Measurements from ENCODE around the gene SLC25A30. TPM values are rescaled to one million over a fixed set of nuclear protein-coding genes. Genes with fewer than 3 reads are reported as not detected.

Gene SLC25A30
- total and polyA plus RNA-seq, 2 of the 13 experiments (the other 11 are each of a cell fraction or from before 2014, with no cell fraction given), result 19.6 to 22.5 TPM

DNA sequence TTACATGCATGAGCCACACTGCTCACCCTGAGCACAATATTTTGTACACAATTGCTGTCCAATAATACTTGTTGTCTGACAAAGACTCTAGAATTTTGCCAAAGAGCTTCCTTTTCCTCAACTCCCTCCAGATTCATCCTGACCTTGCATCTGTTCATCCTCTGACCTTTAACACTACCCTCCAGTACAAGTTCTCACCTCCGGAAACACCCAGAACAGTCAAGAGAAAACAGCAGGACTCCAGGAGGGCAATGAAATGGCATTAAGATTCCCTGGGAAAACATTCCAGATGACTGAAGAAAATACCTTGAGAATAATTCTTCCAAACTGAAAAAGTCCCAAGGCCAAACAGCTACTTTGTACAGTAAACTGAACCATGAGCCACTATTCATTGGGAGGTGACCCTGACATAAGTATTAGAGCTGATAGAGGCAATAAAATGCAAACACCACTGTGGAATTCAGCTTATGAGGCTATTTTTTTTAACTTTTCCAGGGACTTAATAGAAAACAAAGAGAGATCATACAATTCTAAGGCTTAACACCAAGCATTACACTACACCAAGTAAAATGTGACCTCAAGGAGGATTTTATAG lies 30.9 kb upstream of the SLC25A30 start:
- Histone ChIP-seq H3K36me3 (replicated peaks in 1 of 2; ENCODE audit: control insufficient read depth in 1 of 2, insufficient read depth in 2 of 2, low read length in 2 of 2) (no peaks in the 10 kb centered on the region), H3K9me3 (ENCODE audit: low read length) (no peaks in the 10 kb centered on the region), H3K4me2 (ENCODE audit: low read depth, low read length) (peak overlapping the region; percentile 25; the same call in 1 of the 2 replicates), H4K20me1 (ENCODE audit: insufficient read depth, low read length) (no peaks in the 10 kb centered on the region), H3K4me1 (ENCODE audit: insufficient read depth, low read length) (peaks cover 96% of the 10 kb centered on the region), H3K27ac (ENCODE audit: extremely low read length, insufficient read depth, low read length) (peak overlapping the region; percentile 95), H3K4me3 (replicated peaks in 1 of 3; ENCODE audit: insufficient read depth in 1 of 3, low read depth in 2 of 3, low read length in 3 of 3) (no peak overlapping the region; a peak in 1 of 6 replicates), H3K27me3 (ENCODE audit: control insufficient read depth in 1 of 2, insufficient read depth in 2 of 2, low read length in 2 of 2) (no peaks in the 10 kb centered on the region), H3K79me2 (ENCODE audit: insufficient read depth, low read length) (no peaks in the 10 kb centered on the region), H3K9ac (ENCODE audit: insufficient read depth, low read depth, low read length) (peak overlapping the region; percentile 40), H2AFZ (ENCODE audit: low read length) (no peak overlapping the region)
- no TSS peak for BruUV-seq (replicated peaks)
- peak; percentile 61 for DNase-seq (ENCODE audit: low spot score)
- in situ Hi-C loops (cut with HindIII; ENCODE audit: extremely low pct_ligation_motif_present, low pct_unique_long_range_greater_than_20kb) (no loop called here), intact Hi-C loops (cut with micrococcal nuclease; ENCODE audit: unreplicated experiment) (no loop called here)
- POLR2A ChIA-PET, result interaction anchor here (1.0 to 1.6 kb wide), 6 partner anchors 14 to 35 kb away, joined by 3 to 8 read pairs (median 4); partner anchors contain the start of gene COG3
- ATAC-seq, result no peak
- 81% methylated on average over 1 of the region's 1 CpG for WGBS (ENCODE audit: low lambda C conversion rate)
- CTCF ChIA-PET (ENCODE audit: low intra/inter-chr PET ratio, low total read pairs), result no interaction called here
- no peak for FAIRE-seq
- TF ChIP-seq ZSCAN31 (CRISPR knock-in tag; IDR thresholded peaks at IDR 0.05; ENCODE audit: low read depth), result no peak
- peak; percentile 53; the same call in 1 of the 2 replicates for TF ChIP-seq GATAD2A (CRISPR knock-in tag; IDR thresholded peaks at IDR 0.05)
- no peak; the same call in 1 of the 2 replicates for TF ChIP-seq NR2F6 (IDR thresholded peaks at IDR 0.05)
- peak; percentile 33 for TF ChIP-seq NR2F6 (CRISPR knock-in tag; IDR thresholded peaks at IDR 0.05)
- no peak for TF ChIP-seq ZNF572 (CRISPR knock-in tag; IDR thresholded peaks at IDR 0.05)
- peak; percentile 36; the same call in 1 of the 2 replicates for TF ChIP-seq PAXIP1 (CRISPR knock-in tag; conservative IDR thresholded peaks at IDR 0.05)
- peak in 1 of 2 experiments; percentile 43; a peak in 1 of 4 replicates for TF ChIP-seq MAFK (conservative IDR thresholded peaks at IDR 0.05 in 1 of 2, IDR thresholded peaks at IDR 0.05 in 1 of 2; ENCODE audit: low read length in 2 of 2)
- no peak for TF ChIP-seq ZNF713 (CRISPR knock-in tag; IDR thresholded peaks at IDR 0.05)
- TF ChIP-seq ZNF703 (CRISPR knock-in tag; IDR thresholded peaks at IDR 0.05; ENCODE audit: borderline replicate concordance), result no peak
- TF ChIP-seq CREM (IDR thresholded peaks at IDR 0.05), result 0 out of 2 replicates have a peak, but pooled peaks have one; percentile 20
- no peak for TF ChIP-seq CREM (CRISPR knock-in tag; IDR thresholded peaks at IDR 0.05)
- peak; percentile 88 for TF ChIP-seq ZKSCAN5 (CRISPR knock-in tag; IDR thresholded peaks at IDR 0.05)
- TF ChIP-seq ZNF263 (CRISPR knock-in tag; IDR thresholded peaks at IDR 0.05), result no peak
- TF ChIP-seq TEAD3 (CRISPR knock-in tag; optimal IDR thresholded peaks at IDR 0.05; ENCODE audit: borderline replicate concordance), result peak; percentile 15
- TF ChIP-seq, protein P1, sequence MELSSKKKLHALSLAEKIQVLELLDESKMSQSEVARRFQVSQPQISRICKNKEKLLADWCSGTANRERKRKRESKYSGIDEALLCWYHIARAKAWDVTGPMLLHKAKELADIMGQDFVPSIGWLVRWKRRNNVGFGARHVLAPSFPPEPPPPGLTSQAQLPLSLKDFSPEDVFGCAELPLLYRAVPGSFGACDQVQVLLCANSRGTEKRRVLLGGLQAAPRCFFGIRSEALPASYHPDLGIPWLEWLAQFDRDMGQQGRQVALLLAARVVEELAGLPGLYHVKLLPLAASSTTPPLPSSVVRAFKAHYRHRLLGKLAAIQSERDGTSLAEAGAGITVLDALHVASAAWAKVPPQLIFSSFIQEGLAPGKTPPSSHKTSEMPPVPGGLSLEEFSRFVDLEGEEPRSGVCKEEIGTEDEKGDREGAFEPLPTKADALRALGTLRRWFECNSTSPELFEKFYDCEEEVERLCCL (CRISPR knock-in tag; IDR thresholded peaks at IDR 0.05; ENCODE audit: borderline replicate concordance), result no peak
- peak; percentile 36; the same call in 1 of the 2 replicates for TF ChIP-seq MED1 (CRISPR knock-in tag; IDR thresholded peaks at IDR 0.05)
- no peak for TF ChIP-seq SALL1 (CRISPR knock-in tag; IDR thresholded peaks at IDR 0.05)
- peak; percentile 27; the same call in 1 of the 2 replicates for TF ChIP-seq MAFF (IDR thresholded peaks at IDR 0.05; ENCODE audit: low read depth, low read length)
- peak; percentile 29 for TF ChIP-seq HNF4A (CRISPR knock-in tag; IDR thresholded peaks at IDR 0.05)
- no peak for TF ChIP-seq ZEB1 (IDR thresholded peaks at IDR 0.05; ENCODE audit: insufficient replicate concordance, low read depth)
- 0 out of 2 replicates have a peak, but pooled peaks have one; percentile 24 for TF ChIP-seq IRF2 (CRISPR knock-in tag; IDR thresholded peaks at IDR 0.05)
- no peak for TF ChIP-seq NAIF1 (CRISPR knock-in tag; IDR thresholded peaks at IDR 0.05; ENCODE audit: borderline replicate concordance)
- TF ChIP-seq SAP130 (CRISPR knock-in tag; IDR thresholded peaks at IDR 0.05; ENCODE audit: low read depth), result 0 out of 2 replicates have a peak, but pooled peaks have one; percentile 12

Data from HepG2 (cell line).